SW480 (cell line): ENCODE measurements around the gene PARD6B.

Experiments used
- DNase-seq: peaks from one replicate; pipeline ENCODE4 v3.0.0-alpha.2; 2016; ENCODE audit warnings: low spot score

PARD6B gene

DNA sequence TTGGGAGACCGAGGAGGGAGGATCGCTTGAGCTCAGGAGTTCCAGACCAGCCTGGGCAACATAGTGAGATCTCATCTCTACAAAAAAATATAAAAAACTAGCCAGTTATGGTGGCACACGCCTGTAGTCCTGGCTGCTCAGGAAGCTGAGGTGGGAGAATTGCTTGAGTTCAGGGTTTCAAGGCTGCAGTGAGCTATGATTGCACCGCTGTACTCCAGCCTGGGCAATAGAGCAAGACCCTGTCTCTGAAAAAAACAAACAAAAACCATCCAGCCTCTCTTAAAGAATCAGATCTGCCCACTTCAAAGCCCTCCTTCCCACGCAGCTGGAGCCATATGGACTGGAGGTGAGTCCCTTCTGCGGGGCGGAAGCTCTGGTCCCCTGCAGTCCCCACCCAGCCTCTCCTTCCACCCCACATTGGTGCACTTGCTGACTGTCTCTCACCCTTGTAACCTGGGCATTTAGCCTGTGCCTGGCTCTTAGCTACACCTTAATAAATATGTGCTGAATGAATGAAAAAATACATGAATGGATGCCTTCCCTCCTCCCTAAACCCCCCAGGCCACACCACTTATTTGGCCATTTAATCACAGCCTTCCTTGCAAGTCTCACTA, 7.2 kb upstream of the PARD6B start:
- peak; percentile 87 for DNase-seq

GRCh38 chr20:50724851-50725723, 6.3 kb upstream of the PARD6B start:
- DNase-seq = peak; percentile 98

DNA sequence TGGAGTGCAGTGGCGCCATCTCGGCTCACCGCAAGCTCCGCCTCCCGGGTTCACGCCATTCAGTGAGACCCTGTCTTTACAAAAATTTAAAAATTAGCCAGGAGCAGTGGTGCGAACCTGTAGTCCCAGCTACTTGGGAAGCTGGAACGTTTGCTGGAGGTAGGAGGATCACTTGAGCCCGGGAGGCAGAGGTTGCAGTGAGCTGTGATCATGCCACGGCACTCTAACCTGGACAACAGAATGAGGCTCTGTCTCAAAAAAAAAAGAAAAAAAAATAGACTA, 5.7 kb upstream of the PARD6B start:
- no peak for DNase-seq

GRCh38 chr20:50726955-50727791, 4.2 kb upstream of the PARD6B start:
- DNase-seq = no peak

DNA sequence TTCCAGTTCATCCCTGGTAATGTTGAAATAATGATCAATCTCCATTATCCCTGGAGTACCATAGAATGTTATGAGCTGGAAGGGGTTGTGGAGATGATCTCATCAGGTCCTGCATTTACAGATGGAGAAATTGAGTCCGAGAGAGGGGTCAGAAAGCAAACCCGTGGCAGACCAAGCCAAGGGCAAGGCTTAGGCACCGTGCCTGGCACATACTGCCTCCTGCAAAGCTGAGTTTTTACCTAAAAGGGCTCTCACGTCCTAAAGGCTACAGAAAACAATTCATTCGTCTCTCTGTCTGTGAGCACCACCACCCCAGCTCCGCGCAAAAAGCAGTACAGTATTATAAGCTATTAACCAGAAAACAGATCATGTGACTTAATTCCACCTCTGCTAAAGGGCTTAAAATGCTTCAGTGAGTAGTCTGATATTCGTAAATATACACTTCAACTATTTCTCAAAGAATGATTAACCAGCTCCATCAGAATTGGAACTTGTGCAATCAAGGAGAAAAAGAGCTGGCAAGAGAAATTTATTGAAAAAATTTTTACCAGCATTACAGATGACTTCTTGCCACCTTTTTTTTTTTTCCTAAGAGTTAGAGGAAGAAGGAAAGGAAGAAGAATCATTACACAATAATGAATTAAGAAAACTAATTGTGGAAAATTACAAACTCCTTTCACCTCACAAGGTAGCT, 3.4 kb upstream of the PARD6B start:
- peak; percentile 47 for DNase-seq

DNA sequence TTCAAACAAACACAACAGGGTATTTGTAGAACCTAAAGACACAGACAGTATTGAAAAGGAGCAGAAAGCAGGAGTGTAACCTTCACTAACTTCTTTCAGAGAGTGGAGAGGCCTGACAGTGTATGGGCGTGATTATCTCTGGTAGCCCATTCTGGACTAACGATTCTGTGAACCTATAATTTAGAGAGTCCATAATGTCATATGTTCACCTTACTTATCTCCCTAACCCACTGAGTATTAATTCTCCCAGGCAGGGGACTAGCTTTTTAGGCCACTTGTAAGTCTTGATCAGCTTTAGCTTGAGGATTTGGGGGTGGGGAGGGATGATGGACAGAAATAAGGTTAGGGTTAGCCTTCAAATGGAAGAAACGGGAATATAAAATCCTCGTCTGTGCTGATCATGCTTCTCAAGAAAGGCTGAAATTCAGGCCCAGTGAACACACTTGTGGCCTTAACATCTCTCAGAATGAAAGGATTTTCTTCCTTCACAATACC, 2.8 kb upstream of the PARD6B start:
- DNase-seq = peak; percentile 59

- DNase-seq = peak; percentile 100
Observed at GRCh38 chr20:50728981-50729874, 2.2 kb upstream of the PARD6B start.

- peak; percentile 55 for DNase-seq
Observed at GRCh38 chr20:50729901-50730764, 1.2 kb upstream of the PARD6B start.

GRCh38 chr20:50730765-50731054, 670 bp upstream of the PARD6B start:
- peak; percentile 46 for DNase-seq

- no peak for DNase-seq
Observed at GRCh38 chr20:50731930-50732690, 730 bp downstream of the PARD6B start.

GRCh38 chr20:50733644-50734349, 2.4 kb downstream of the PARD6B start:
- DNase-seq = no peak

GRCh38 chr20:50734730-50735679, 3.6 kb downstream of the PARD6B start:
- no peak for DNase-seq

DNA sequence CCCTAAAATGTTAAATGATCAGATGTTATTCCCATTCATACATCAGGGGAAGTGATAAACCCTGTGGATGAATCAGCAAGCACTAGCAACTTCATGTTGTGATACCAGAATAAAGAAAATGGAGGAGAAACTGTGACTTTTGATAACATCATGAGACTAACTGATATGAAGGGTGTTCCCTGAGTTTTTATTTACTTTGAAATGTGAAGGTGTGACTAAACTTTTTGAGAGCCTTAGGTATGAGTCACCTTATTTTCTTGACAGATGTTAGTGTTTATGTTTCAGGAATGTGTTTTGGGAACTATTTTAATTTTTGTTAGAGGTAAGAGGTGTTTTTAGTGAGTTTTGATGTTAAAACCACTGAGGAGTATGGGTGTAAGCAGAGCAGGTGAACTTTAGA, 4.4 kb downstream of the PARD6B start:
- peak; percentile 70 for DNase-seq

DNA sequence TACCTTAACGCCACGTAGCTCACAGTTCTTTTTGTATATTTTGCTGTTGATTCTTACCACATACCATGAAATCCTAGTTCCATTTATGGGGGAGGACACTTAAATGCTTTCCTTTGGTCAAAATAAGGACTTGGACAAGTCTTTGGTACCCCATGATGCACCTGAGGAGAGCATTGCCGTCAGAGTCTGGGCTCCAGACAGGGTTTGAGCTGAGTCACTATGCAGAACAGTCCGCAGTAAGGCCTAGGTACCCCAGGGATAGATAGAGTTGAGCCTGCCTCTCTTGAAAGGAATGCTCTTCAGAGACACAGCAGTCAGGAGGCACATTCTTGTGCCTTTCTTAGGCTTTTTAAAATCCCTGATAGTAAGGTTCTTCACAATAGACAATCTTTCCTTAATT, 6.0 kb downstream of the PARD6B start:
- no peak for DNase-seq

DNA sequence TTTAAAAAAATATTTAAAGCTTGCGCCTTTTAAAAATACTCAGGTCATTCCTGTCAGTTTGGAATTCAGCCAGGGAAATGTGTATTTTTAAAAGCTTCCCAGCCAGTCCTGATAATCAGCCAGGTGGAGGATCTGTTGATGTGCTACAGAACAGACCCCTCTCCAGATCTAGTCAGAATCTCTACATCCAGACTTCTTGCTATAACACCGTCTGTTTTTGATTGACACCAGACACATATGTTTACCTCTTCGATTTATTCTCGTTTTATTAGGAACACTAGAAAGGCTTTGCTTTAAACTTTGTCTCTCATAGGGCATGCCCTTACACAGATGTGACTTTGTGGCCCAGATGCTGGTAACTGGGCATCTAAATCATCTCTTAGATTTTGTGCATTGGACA, 11.7 kb downstream of the PARD6B start:
- no peak for DNase-seq

- peak; percentile 89 for DNase-seq
Observed at GRCh38 chr20:50744143-50744792, 12.9 kb downstream of the PARD6B start.

DNA sequence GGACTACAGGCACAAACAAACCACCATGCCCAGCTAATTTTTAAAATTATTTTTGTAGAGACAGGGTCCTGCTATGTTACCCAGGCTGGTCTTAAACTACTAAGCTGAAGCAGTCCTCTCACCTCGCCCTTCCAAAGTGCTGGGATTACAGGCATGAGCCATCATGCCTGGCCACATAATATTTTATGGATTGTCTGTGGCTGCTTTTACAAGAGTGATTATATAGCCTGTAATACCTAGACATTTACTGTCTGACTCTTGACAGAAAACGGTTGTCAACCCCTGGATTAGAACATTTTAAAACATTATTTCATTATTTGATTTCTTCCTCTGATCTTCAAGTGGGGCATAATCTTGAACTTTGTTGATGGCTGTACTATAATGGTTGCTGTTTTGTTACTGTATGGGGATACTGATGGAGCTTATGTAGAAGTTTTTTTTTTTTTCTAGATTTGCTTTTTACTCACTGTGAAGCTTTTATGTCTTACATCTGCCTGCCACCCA, 14.3 kb downstream of the PARD6B start:
- no peak for DNase-seq
